Colonic mucosa (tissue), 4 donors: Measurements from ENCODE around the gene NME3. TPM values are rescaled to one million over a fixed set of nuclear protein-coding genes. Genes with fewer than 3 reads are reported as not detected.

ENCODE experiments used
- DNase-seq: peaks from one replicate; pipeline ENCODE4 v3.0.0-alpha.2; 2020
- H3K27ac ChIP-seq: fragments of 200-600 bp; one replicate; pipeline ENCODE4 v1.8.0; 2021
- H3K27me3 ChIP-seq: fragments of 200-600 bp; one replicate; pipeline ENCODE4 v1.8.0; 2021
- H3K36me3 ChIP-seq: fragments of 200-600 bp; one replicate; pipeline ENCODE4 v1.8.0; 2021
- H3K4me1 ChIP-seq: fragments of 200-600 bp; one replicate; pipeline ENCODE4 v1.8.0; 2021; ENCODE audit warnings: mild to moderate bottlenecking
- H3K4me3 ChIP-seq: fragments of 200-600 bp; one replicate; pipeline ENCODE4 v1.8.0; 2021
- H3K9ac ChIP-seq, 2 donors: one replicate each; pipeline ENCODE4 v1.7.0; 2013; ENCODE audit warnings: control low read depth in 2 of 2, low read depth in 2 of 2, low read length in 2 of 2
- H3K9me3 ChIP-seq: fragments of 200-600 bp; one replicate; pipeline ENCODE4 v1.8.0; 2021
- CTCF ChIP-seq: fragments of 200-600 bp; IDR thresholded peaks from one replicate; pipeline ENCODE4 v1.8.0; 2022; ENCODE audit warnings: antibody characterized with exemption, mild to moderate bottlenecking
- intact Hi-C: fragments of 100-400 bp; cut with DNase I; formaldehyde crosslinking; loops from one replicate; pipeline ENCODE4 v1.14.1; 2022
- total RNA-seq, 2 donors: library from RNA; stranded (reverse); fragmentation: NEBNext Ultra II Directional in 1 of 2; extraction: Animal tissue kit (Norgen Biotek cat#: 25700) in 1 of 2; gene quantifications; one replicate each; pipeline ENCODE4 v1.2.1, GENCODE V29; 2021
- donor health status: healthy.
- donor health status: DM: no; HTN: no; CAD: no.
- donor health status: DM: no; HTN: no; CAD: no.

The NME3 gene
- total RNA-seq, 2 donors from 2014 or later, result 61.3 to 79.7 TPM

GRCh38 chr16:1749152-1750117, 21.9 kb downstream of the NME3 start:
- intact Hi-C loops, result no loop called here
- H3K4me1 ChIP-seq, result no peaks in the 10 kb centered on the region
- no peak overlapping the region for H3K9ac ChIP-seq
- DNase-seq, result no peak
- no peaks in the 10 kb centered on the region for H3K27me3 ChIP-seq
- no peak for TF ChIP-seq CTCF
- H3K9me3 ChIP-seq, result no peaks in the 10 kb centered on the region
- no peaks in the 10 kb centered on the region for H3K36me3 ChIP-seq
- H3K27ac ChIP-seq, result no peak overlapping the region
- H3K4me3 ChIP-seq, result no peak overlapping the region

GRCh38 chr16:1747934-1748333, 23.4 kb downstream of the NME3 start:
- no peak overlapping the region for H3K27ac ChIP-seq
- TF ChIP-seq CTCF, result no peak
- no peaks in the 10 kb centered on the region for H3K9me3 ChIP-seq
- H3K27me3 ChIP-seq, result no peaks in the 10 kb centered on the region
- H3K9ac ChIP-seq, result no peak overlapping the region
- intact Hi-C loops, result no loop called here
- no peak overlapping the region for H3K4me3 ChIP-seq
- no peaks in the 10 kb centered on the region for H3K4me1 ChIP-seq
- no peaks in the 10 kb centered on the region for H3K36me3 ChIP-seq
- DNase-seq, result no peak

- intact Hi-C loops, result no loop called here
- Histone ChIP-seq H3K4me1 (no peaks in the 10 kb centered on the region), H3K9ac (no peak overlapping the region), H3K36me3 (no peaks in the 10 kb centered on the region), H3K27me3 (no peaks in the 10 kb centered on the region), H3K4me3 (no peak overlapping the region), H3K27ac (no peak overlapping the region), H3K9me3 (no peaks in the 10 kb centered on the region)
- no peak for TF ChIP-seq CTCF
- no peak for DNase-seq
Observed at GRCh38 chr16:1746693-1747195, 24.6 kb downstream of the NME3 start.

- no peak overlapping the region for H3K9ac ChIP-seq
Observed at GRCh38 chr16:1745900-1746692, 25.2 kb downstream of the NME3 start.

More at GRCh38 chr16:1745900-1746692, 25.2 kb downstream of the NME3 start:
- H3K4me3 ChIP-seq, result no peak overlapping the region
- DNase-seq, result no peak
- H3K4me1 ChIP-seq, result no peaks in the 10 kb centered on the region
- intact Hi-C loops, result no loop called here
- no peak for TF ChIP-seq CTCF
- H3K27ac ChIP-seq, result no peak overlapping the region
- H3K36me3 ChIP-seq, result no peaks in the 10 kb centered on the region
- H3K27me3 ChIP-seq, result no peaks in the 10 kb centered on the region
- no peaks in the 10 kb centered on the region for H3K9me3 ChIP-seq
